ENCODE data around the gene PVALB.
"Not testable (repeated sequence)": the region's sequence is repeated elsewhere in the genome, so short reads cannot be mapped to it uniquely, and the experiment has no call there.

PVALB gene

GRCh38 chr22:36758792-36759271 is 58.0 kb downstream of the PVALB start:
- DNase-seq, result no peak
- no peak overlapping the region for H3K4me3 ChIP-seq (ENCODE audit: low read depth, low read length)
- no peak for TF ChIP-seq CTCF (IDR thresholded peaks at IDR 0.05; ENCODE audit: low read depth, low read length)
- H3K4me1 ChIP-seq, result no peaks in the 10 kb centered on the region
- H3K36me3 ChIP-seq, result no peaks in the 10 kb centered on the region
- H3K27me3 ChIP-seq, result peaks cover 11% of the 10 kb centered on the region
- no peaks in the 10 kb centered on the region for H3K9me3 ChIP-seq

GRCh38 chr22:36757668-36758211 is 59.1 kb downstream of the PVALB start:
- Histone ChIP-seq H3K27me3 (peaks cover 22% of the 10 kb centered on the region), H3K4me3 (ENCODE audit: low read depth, low read length) (no peak overlapping the region), H3K4me1 (no peaks in the 10 kb centered on the region), H3K36me3 (no peaks in the 10 kb centered on the region), H3K9me3 (no peaks in the 10 kb centered on the region)
- DNase-seq, result peak; percentile 90
- peak; percentile 91 for TF ChIP-seq CTCF (IDR thresholded peaks at IDR 0.05; ENCODE audit: low read depth, low read length)

GRCh38 chr22:36756746-36757655 is 59.8 kb downstream of the PVALB start:
- Histone ChIP-seq H3K9me3 (no peaks in the 10 kb centered on the region), H3K4me3 (ENCODE audit: low read depth, low read length) (no peak overlapping the region), H3K36me3 (no peaks in the 10 kb centered on the region), H3K4me1 (no peaks in the 10 kb centered on the region), H3K27me3 (peaks cover 27% of the 10 kb centered on the region)
- TF ChIP-seq CTCF (IDR thresholded peaks at IDR 0.05; ENCODE audit: low read depth, low read length), result no peak
- DNase-seq, result no peak

GRCh38 chr22:36756031-36756430 is 60.8 kb downstream of the PVALB start:
- no peak overlapping the region for H3K4me3 ChIP-seq (ENCODE audit: low read depth, low read length)
- peaks cover 27% of the 10 kb centered on the region for H3K27me3 ChIP-seq

GRCh38 chr22:36755316-36755715 is 61.5 kb downstream of the PVALB start:
- peaks cover 27% of the 10 kb centered on the region for H3K27me3 ChIP-seq
- TF ChIP-seq CTCF (IDR thresholded peaks at IDR 0.05; ENCODE audit: low read depth, low read length), result no peak
- no peaks in the 10 kb centered on the region for H3K9me3 ChIP-seq
- H3K36me3 ChIP-seq, result no peaks in the 10 kb centered on the region
- no peaks in the 10 kb centered on the region for H3K4me1 ChIP-seq
- no peak overlapping the region for H3K4me3 ChIP-seq (ENCODE audit: low read depth, low read length)
- no peak for DNase-seq

More at GRCh38 chr22:36756031-36756430, 60.8 kb downstream of the PVALB start:
- no peak for TF ChIP-seq CTCF (IDR thresholded peaks at IDR 0.05; ENCODE audit: low read depth, low read length)
- no peaks in the 10 kb centered on the region for H3K36me3 ChIP-seq
- no peaks in the 10 kb centered on the region for H3K9me3 ChIP-seq
- no peaks in the 10 kb centered on the region for H3K4me1 ChIP-seq
- no peak for DNase-seq

- DNase-seq; H3K36me3 ChIP-seq; H3K4me1 ChIP-seq; H3K4me3 ChIP-seq (ENCODE audit: low read depth, low read length); H3K9me3 ChIP-seq: not testable (repeated sequence)
- H3K27me3 ChIP-seq, result peaks cover 27% of the 10 kb centered on the region
Measured at GRCh38 chr22:36754881-36755280, 62.0 kb downstream of the PVALB start.
